Measurements from ENCODE around the gene CYP27B1.
"Not testable (repeated sequence)": the region's sequence is repeated elsewhere in the genome, so short reads cannot be mapped to it uniquely, and the experiment has no call there.

The CYP27B1 gene

GRCh38 chr12:57723630-57723962 lies 43.3 kb downstream of the CYP27B1 start:
- in situ Hi-C loops (cut with MboI; ENCODE audit: low sequenced_read_pairs): no loop called here

GRCh38 chr12:57722716-57723629 lies 43.9 kb downstream of the CYP27B1 start:
- in situ Hi-C loops (cut with MboI; ENCODE audit: low sequenced_read_pairs): no loop called here

GRCh38 chr12:57721846-57722608 lies 44.9 kb downstream of the CYP27B1 start:
- in situ Hi-C loops (cut with MboI; ENCODE audit: low sequenced_read_pairs): not testable (repeated sequence)

- in situ Hi-C loops (cut with MboI; ENCODE audit: low sequenced_read_pairs): no loop called here
Measured at GRCh38 chr12:57720606-57721595, 46.0 kb downstream of the CYP27B1 start.

- in situ Hi-C loops (cut with MboI; ENCODE audit: low sequenced_read_pairs): no loop called here
Measured at GRCh38 chr12:57719777-57720605, 46.9 kb downstream of the CYP27B1 start.

GRCh38 chr12:57718641-57719528 lies 48.0 kb downstream of the CYP27B1 start:
- in situ Hi-C loops (cut with MboI; ENCODE audit: low sequenced_read_pairs): no loop called here

GRCh38 chr12:57717846-57718640 lies 48.8 kb downstream of the CYP27B1 start:
- in situ Hi-C loops (cut with MboI; ENCODE audit: low sequenced_read_pairs): no loop called here

GRCh38 chr12:57717131-57717530 lies 49.7 kb downstream of the CYP27B1 start:
- in situ Hi-C loops (cut with MboI; ENCODE audit: low sequenced_read_pairs): no loop called here

GRCh38 chr12:57716305-57716704 lies 50.6 kb downstream of the CYP27B1 start:
- in situ Hi-C loops (cut with MboI; ENCODE audit: low sequenced_read_pairs): no loop called here

GRCh38 chr12:57715786-57716185 lies 51.1 kb downstream of the CYP27B1 start:
- in situ Hi-C loops (cut with MboI; ENCODE audit: low sequenced_read_pairs): no loop called here

GRCh38 chr12:57715036-57715748 lies 51.7 kb downstream of the CYP27B1 start:
- in situ Hi-C loops (cut with MboI; ENCODE audit: low sequenced_read_pairs): not testable (repeated sequence)

- in situ Hi-C loops (cut with MboI; ENCODE audit: low sequenced_read_pairs): no loop called here
Measured at GRCh38 chr12:57713209-57713608, 53.7 kb downstream of the CYP27B1 start.

GRCh38 chr12:57712701-57713100 lies 54.2 kb downstream of the CYP27B1 start:
- in situ Hi-C loops (cut with MboI; ENCODE audit: low sequenced_read_pairs): no loop called here

Measured in HL-60/S4 (cell line).